GM18870 (cell line): ENCODE measurements around the gene TBX6.
"Not testable (repeated sequence)": the region's sequence is repeated elsewhere in the genome, so short reads cannot be mapped to it uniquely, and the experiment has no call there.

Experiments
- ATAC-seq: cut with Tn5 transposase; IDR thresholded peaks from one replicate; pipeline ENCODE4 v1.9.1; 2021; ENCODE audit warnings: moderate library complexity; ENCODE audit not compliant: unreplicated experiment

Gene TBX6

GRCh38 chr16:30091474-30092372 is at the start of gene TBX6:
TSS of gene TBX6 (minus strand) at chr16:30091924. CDS start at chr16:30091193, 731 bp downstream.
- ATAC-seq, result peak; percentile 47

- no peak for ATAC-seq
Observed at GRCh38 chr16:30139583-30140481, 48.1 kb upstream of the TBX6 start.

- no peak for ATAC-seq
Observed at GRCh38 chr16:30137897-30138296, 46.2 kb upstream of the TBX6 start.

GRCh38 chr16:30136971-30137605 is 45.4 kb upstream of the TBX6 start:
- ATAC-seq, result no peak

- no peak for ATAC-seq
Observed at GRCh38 chr16:30132591-30132990, 40.9 kb upstream of the TBX6 start.

GRCh38 chr16:30131869-30132475 is 40.2 kb upstream of the TBX6 start:
- ATAC-seq, result no peak

- no peak for ATAC-seq
Observed at GRCh38 chr16:30127993-30128392, 36.3 kb upstream of the TBX6 start.

GRCh38 chr16:30125690-30126089 is 34.0 kb upstream of the TBX6 start:
- not testable (repeated sequence) for ATAC-seq

- ATAC-seq, result no peak
Observed at GRCh38 chr16:30124985-30125379, 33.3 kb upstream of the TBX6 start.

- ATAC-seq, result no peak
Observed at GRCh38 chr16:30122604-30123160, 31.0 kb upstream of the TBX6 start.

GRCh38 chr16:30121741-30122571 is 30.2 kb upstream of the TBX6 start:
- ATAC-seq, result no peak

- ATAC-seq, result no peak
Observed at GRCh38 chr16:30120340-30121105, 28.8 kb upstream of the TBX6 start.

GRCh38 chr16:30119428-30119827 is 27.7 kb upstream of the TBX6 start:
- no peak for ATAC-seq

- no peak for ATAC-seq
Observed at GRCh38 chr16:30117768-30118167, 26.0 kb upstream of the TBX6 start.

- ATAC-seq, result no peak
Observed at GRCh38 chr16:30116291-30117207, 24.8 kb upstream of the TBX6 start.

GRCh38 chr16:30115238-30115637 is 23.5 kb upstream of the TBX6 start:
- no peak for ATAC-seq

- not testable (repeated sequence) for ATAC-seq
Observed at GRCh38 chr16:30114833-30115232, 23.1 kb upstream of the TBX6 start.

- ATAC-seq, result no peak
Observed at GRCh38 chr16:30114411-30114810, 22.7 kb upstream of the TBX6 start.
